ENCODE results near the gene TMPRSS2.

GRCh38 chr21:41432562-41433460 lies 75.1 kb downstream of the TMPRSS2 start:
- TF ChIP-seq CTCF (IDR thresholded peaks at IDR 0.05) (no peak), POLR2AphosphoS5 (IDR thresholded peaks at IDR 0.05) (no peak)

Data from breast epithelium (tissue), 3 donors.